Measurements from ENCODE around the gene NTSR1.

DNA sequence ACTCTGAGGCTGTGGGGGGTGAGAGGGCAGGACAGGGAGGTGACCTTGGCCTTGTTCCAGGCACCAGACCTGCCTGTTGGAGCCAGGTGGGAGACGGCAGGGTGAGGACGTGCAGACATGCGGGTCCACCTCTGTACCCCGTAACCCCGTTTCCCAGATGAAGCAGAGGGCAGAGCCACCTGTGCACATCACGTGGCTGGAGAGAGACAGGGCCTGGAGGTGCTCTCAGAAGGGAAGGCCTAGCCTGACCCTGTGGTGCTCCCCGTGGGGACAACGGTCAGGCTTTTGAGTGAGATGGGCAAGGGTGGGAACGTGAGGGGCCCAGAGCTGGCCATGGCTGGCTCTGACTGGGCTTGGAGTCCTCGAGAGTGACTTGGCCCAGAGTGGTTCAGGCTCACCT lies 6.6 kb downstream of the NTSR1 start:
- TF ChIP-seq POLR2A (IDR thresholded peaks at IDR 0.05): no peak
- TF ChIP-seq, protein P1, sequence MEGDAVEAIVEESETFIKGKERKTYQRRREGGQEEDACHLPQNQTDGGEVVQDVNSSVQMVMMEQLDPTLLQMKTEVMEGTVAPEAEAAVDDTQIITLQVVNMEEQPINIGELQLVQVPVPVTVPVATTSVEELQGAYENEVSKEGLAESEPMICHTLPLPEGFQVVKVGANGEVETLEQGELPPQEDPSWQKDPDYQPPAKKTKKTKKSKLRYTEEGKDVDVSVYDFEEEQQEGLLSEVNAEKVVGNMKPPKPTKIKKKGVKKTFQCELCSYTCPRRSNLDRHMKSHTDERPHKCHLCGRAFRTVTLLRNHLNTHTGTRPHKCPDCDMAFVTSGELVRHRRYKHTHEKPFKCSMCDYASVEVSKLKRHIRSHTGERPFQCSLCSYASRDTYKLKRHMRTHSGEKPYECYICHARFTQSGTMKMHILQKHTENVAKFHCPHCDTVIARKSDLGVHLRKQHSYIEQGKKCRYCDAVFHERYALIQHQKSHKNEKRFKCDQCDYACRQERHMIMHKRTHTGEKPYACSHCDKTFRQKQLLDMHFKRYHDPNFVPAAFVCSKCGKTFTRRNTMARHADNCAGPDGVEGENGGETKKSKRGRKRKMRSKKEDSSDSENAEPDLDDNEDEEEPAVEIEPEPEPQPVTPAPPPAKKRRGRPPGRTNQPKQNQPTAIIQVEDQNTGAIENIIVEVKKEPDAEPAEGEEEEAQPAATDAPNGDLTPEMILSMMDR (IDR thresholded peaks at IDR 0.05): no peak
